IMR-90 (cell line): ENCODE results near the gene NCKAP5L. TPM values are rescaled to one million over a fixed set of nuclear protein-coding genes. Genes with fewer than 3 reads are reported as not detected.

Experiments
- MXI1 ChIP-seq: IDR thresholded peaks from 2 replicates; pipeline ENCODE4 v1.6.1; 2012; ENCODE audit warnings: low read depth, mild to moderate bottlenecking, low read length, moderate library complexity, borderline replicate concordance
- SMC3 ChIP-seq: fragments of 150-350 bp; IDR thresholded peaks from 2 replicates; pipeline ENCODE4 v1.6.1; 2016; ENCODE audit warnings: low read depth, mild to moderate bottlenecking, antibody characterized with exemption, low read length, moderate library complexity
- polyA plus RNA-seq, 3 experiments: library from polyadenylated mRNA; depleted of rRNA; stranded (reverse); fragments of >200 nt; gene quantifications; 2 replicates each; pipeline ENCODE4 v1.2.3, GENCODE V29; 2012; ENCODE audit warnings: low replicate concordance in 1 of 3
- total RNA-seq: library from RNA; depleted of rRNA; stranded (reverse); fragments of >200 nt; gene quantifications from 2 replicates; pipeline ENCODE4 v1.2.3, GENCODE V29; 2012
- TF ChIP-seq, protein P1 (sequence below): fragments of 150-350 bp; IDR thresholded peaks from 2 replicates; pipeline ENCODE4 v1.6.1; 2016; ENCODE audit warnings: low read depth, mild to moderate bottlenecking, low read length, moderate library complexity, borderline replicate concordance

The NCKAP5L gene
- total and polyA plus RNA-seq, 2 of the 4 experiments (the other 2 are of a cell fraction), result 6.1 to 14.4 TPM

GRCh38 chr12:49750027-49750995, 77.9 kb downstream of the NCKAP5L start (continued):
- TF ChIP-seq, protein P1, sequence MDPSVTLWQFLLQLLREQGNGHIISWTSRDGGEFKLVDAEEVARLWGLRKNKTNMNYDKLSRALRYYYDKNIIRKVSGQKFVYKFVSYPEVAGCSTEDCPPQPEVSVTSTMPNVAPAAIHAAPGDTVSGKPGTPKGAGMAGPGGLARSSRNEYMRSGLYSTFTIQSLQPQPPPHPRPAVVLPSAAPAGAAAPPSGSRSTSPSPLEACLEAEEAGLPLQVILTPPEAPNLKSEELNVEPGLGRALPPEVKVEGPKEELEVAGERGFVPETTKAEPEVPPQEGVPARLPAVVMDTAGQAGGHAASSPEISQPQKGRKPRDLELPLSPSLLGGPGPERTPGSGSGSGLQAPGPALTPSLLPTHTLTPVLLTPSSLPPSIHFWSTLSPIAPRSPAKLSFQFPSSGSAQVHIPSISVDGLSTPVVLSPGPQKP, result no peak
- TF ChIP-seq MXI1 (no peak), SMC3 (no peak)
